Measurements from ENCODE around the gene CD160.
"Not testable (repeated sequence)": the region's sequence is repeated elsewhere in the genome, so short reads cannot be mapped to it uniquely, and the experiment has no call there.

CD160 gene

GRCh38 chr1:145719230-145720079, at the start of gene CD160:
TSS of gene CD160 (plus strand) at chr1:145719499. CDS start at chr1:145728328, 8,829 bp downstream.
- Mint-ChIP-seq H3K9me3 (no peaks in the 10 kb centered on the region), H3K4me1 (ENCODE audit: low read depth) (peaks cover 30% of the 10 kb centered on the region)

DNA sequence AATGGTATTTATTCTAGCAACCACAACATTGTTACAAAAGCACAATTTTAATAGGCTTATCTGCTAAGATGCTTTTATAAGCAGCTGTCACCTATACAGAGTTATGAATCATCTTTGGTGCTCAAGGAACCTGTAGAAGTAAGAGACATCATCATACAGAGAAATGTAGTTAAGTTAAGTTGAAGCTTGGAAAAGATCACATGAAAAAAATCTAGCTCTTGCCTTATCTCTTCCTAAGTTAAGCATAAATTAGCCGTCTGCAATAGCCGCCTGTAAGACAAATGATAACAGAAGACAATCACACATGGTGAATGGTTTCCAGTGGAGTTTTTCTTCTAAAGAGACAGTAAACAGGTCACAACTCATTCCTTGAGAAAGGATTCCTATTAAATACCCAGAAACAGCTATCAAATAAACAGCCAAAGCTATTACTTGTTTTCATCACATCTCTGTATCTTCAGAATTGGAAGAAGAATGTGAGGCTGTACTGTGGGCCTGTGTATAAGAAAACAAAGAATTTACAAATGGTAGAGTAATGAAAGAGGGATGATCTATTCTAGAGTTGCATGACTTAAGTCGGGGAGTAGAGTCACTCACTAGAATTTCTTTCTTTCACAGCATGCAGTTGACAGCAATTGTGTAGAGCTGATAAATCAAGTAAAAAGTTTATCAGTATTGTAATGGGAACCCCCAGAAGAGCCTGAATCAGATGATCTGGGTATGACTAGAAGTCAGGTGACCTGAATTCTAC, 48.1 kb upstream of the CD160 start:
- not testable (repeated sequence) for DNase-seq, H3K27me3 Mint-ChIP-seq, H3K9me3 Mint-ChIP-seq, H3K4me3 Mint-ChIP-seq
- Mint-ChIP-seq H3K36me3 (ENCODE audit: low read depth) (peaks cover 25% of the 10 kb centered on the region), H3K4me1 (ENCODE audit: low read depth) (peaks cover 19% of the 10 kb centered on the region), H3K27ac (peak overlapping the region; percentile 88)

More at GRCh38 chr1:145719230-145720079, at the start of gene CD160:
- peak within 1 kb of the TSS; percentile 69 for H3K4me3 Mint-ChIP-seq
- H3K36me3 Mint-ChIP-seq (ENCODE audit: low read depth), result no peaks in the 10 kb centered on the region
- no peak for DNase-seq
- H3K27me3 Mint-ChIP-seq, result peaks cover 23% of the 10 kb centered on the region
- H3K27ac Mint-ChIP-seq, result no peak within 1 kb of the TSS

DNA sequence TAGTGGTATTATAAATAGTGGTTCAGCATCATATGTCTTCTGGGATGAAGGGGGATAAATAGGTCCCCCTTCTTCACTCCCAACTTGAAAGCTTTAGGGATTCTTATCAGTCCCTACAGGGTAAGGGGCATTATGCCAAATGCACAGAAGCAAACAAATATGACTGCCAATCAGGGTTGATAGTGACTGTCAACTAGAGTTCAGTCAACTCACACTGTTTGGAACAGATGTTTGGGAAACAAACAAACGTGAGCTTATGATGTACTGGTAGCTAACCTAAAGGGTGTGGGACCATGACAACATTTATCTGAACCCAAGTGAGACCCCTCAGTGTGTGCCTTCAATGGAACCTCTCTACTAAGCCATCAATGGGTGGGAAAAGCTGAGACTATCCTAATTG, 46.1 kb upstream of the CD160 start:
- not testable (repeated sequence) for H3K4me3 Mint-ChIP-seq, DNase-seq, H3K9me3 Mint-ChIP-seq, H3K27me3 Mint-ChIP-seq, H3K27ac Mint-ChIP-seq
- H3K36me3 Mint-ChIP-seq (ENCODE audit: low read depth), result peaks cover 15% of the 10 kb centered on the region
- H3K4me1 Mint-ChIP-seq (ENCODE audit: low read depth), result peaks cover 20% of the 10 kb centered on the region

DNA sequence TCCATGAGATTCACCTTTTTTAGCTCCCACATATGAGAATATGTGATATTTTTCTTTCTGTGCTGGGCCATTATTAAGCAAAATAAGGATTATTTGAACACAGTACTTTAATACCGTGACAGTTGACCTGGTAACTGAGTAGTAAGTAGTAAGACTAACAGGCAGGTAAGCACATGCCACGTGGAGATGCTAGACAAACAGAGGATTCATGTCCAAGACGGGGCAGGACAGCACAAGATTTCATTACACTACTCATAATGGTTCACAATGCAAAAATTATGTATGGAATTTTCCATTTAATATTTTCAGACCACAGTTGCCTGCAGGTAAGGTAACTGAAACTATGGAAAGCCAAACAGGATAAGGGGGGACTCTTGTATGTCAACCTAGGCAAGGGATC, 34.4 kb upstream of the CD160 start:
- H3K27ac Mint-ChIP-seq; H3K4me3 Mint-ChIP-seq; H3K36me3 Mint-ChIP-seq (ENCODE audit: low read depth); DNase-seq; H3K9me3 Mint-ChIP-seq; H3K27me3 Mint-ChIP-seq: not testable (repeated sequence)
- H3K4me1 Mint-ChIP-seq (ENCODE audit: low read depth), result peaks cover 13% of the 10 kb centered on the region

GRCh38 chr1:145686078-145686477, 33.2 kb upstream of the CD160 start:
- not testable (repeated sequence) for H3K9me3 Mint-ChIP-seq; H3K36me3 Mint-ChIP-seq (ENCODE audit: low read depth); H3K27ac Mint-ChIP-seq; H3K4me3 Mint-ChIP-seq; DNase-seq; H3K27me3 Mint-ChIP-seq
- H3K4me1 Mint-ChIP-seq (ENCODE audit: low read depth), result peaks cover 25% of the 10 kb centered on the region

DNA sequence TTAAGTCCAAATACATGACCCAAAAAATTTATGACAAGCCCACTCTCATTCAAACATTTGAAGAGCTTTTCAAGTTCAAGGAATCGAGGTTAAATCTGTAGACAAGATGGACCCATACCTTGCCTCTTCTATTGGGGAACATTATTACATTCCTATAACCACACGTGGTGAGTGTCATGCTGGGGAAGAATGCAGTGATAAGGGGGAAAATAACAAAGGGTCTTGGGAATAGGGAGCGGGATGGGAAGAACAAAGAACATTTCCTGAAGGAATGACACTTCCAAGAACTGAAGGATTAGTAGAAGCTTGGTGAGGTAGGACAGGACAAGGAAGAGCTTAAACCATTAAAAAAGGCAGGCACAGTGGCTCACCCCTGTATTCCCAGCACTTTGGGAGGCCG, 31.0 kb upstream of the CD160 start:
- DNase-seq, result no peak
- H3K36me3 Mint-ChIP-seq (ENCODE audit: low read depth), result peaks cover 4% of the 10 kb centered on the region
- H3K4me3 Mint-ChIP-seq, result no peak overlapping the region
- no peaks in the 10 kb centered on the region for H3K9me3 Mint-ChIP-seq
- peaks cover 25% of the 10 kb centered on the region for H3K4me1 Mint-ChIP-seq (ENCODE audit: low read depth)
- H3K27ac Mint-ChIP-seq, result no peak overlapping the region
- H3K27me3 Mint-ChIP-seq, result no peaks in the 10 kb centered on the region

GRCh38 chr1:145688924-145689323, 30.4 kb upstream of the CD160 start:
- peaks cover 4% of the 10 kb centered on the region for H3K36me3 Mint-ChIP-seq (ENCODE audit: low read depth)
- H3K9me3 Mint-ChIP-seq, result no peaks in the 10 kb centered on the region

GRCh38 chr1:145689922-145690321, 29.4 kb upstream of the CD160 start:
- Mint-ChIP-seq H3K27me3 (no peaks in the 10 kb centered on the region), H3K4me1 (ENCODE audit: low read depth) (peaks cover 25% of the 10 kb centered on the region), H3K36me3 (ENCODE audit: low read depth) (peaks cover 4% of the 10 kb centered on the region), H3K27ac (no peak overlapping the region), H3K9me3 (no peaks in the 10 kb centered on the region), H3K4me3 (no peak overlapping the region)
- no peak for DNase-seq

More at GRCh38 chr1:145688924-145689323, 30.4 kb upstream of the CD160 start:
- Mint-ChIP-seq H3K27ac (no peak overlapping the region), H3K4me1 (ENCODE audit: low read depth) (peaks cover 25% of the 10 kb centered on the region), H3K4me3 (no peak overlapping the region), H3K27me3 (no peaks in the 10 kb centered on the region)
- no peak for DNase-seq

DNA sequence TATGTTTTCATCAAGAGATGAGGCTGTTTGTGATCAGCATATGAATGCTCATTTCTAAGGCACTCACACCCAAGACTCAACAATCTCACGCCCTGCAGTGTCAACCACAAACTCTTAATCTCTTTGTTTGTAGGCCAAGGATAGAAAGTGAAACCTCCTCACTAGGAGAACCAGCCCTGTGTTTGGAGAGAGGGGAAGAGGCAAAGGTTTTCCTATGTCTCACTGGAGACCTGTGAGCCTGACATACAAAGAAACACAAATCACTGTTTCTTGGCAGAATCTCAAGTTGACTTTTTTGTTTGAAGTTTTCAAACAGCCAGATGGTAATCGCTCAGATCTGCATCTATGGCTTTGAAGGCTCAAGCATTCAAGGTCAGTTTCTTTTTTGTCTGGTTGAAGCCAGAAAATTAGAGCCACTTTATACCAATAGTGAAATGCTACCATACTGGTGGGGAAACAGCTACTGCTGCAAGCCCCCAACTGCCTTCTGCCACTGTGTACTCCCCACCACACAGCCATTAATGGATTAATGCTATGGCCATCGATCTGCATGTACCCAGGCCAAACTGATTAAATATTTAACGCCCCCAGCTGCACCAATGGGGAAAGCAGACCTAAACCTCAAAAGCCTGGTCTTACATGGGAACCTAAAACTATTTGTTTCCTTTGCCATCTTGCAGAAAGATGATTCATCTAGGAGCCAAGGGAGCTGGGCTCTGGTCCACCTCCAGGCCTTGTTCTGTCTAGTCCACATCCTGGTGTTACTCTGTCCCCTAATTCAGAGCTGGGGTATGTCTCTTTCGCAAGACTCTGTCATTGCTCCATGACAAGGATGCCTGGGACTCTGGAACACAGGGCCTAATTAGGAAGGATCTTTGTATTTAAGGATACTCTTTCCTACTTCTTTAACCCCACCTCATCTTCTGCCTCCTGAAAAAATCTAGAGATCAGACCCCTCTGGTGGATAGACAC, 28.4 kb upstream of the CD160 start:
- DNase-seq, result no peak
- Mint-ChIP-seq H3K9me3 (no peaks in the 10 kb centered on the region), H3K4me1 (ENCODE audit: low read depth) (peaks cover 25% of the 10 kb centered on the region), H3K4me3 (no peak overlapping the region), H3K36me3 (ENCODE audit: low read depth) (peaks cover 4% of the 10 kb centered on the region), H3K27me3 (no peaks in the 10 kb centered on the region), H3K27ac (peak overlapping the region; percentile 1)

GRCh38 chr1:145692785-145693443, 26.4 kb upstream of the CD160 start:
- no peaks in the 10 kb centered on the region for H3K36me3 Mint-ChIP-seq (ENCODE audit: low read depth)
- no peaks in the 10 kb centered on the region for H3K27me3 Mint-ChIP-seq
- no peak for DNase-seq
- H3K4me1 Mint-ChIP-seq (ENCODE audit: low read depth), result peaks cover 25% of the 10 kb centered on the region
- H3K9me3 Mint-ChIP-seq, result no peaks in the 10 kb centered on the region
- no peak overlapping the region for H3K27ac Mint-ChIP-seq
- H3K4me3 Mint-ChIP-seq, result no peak overlapping the region

DNA sequence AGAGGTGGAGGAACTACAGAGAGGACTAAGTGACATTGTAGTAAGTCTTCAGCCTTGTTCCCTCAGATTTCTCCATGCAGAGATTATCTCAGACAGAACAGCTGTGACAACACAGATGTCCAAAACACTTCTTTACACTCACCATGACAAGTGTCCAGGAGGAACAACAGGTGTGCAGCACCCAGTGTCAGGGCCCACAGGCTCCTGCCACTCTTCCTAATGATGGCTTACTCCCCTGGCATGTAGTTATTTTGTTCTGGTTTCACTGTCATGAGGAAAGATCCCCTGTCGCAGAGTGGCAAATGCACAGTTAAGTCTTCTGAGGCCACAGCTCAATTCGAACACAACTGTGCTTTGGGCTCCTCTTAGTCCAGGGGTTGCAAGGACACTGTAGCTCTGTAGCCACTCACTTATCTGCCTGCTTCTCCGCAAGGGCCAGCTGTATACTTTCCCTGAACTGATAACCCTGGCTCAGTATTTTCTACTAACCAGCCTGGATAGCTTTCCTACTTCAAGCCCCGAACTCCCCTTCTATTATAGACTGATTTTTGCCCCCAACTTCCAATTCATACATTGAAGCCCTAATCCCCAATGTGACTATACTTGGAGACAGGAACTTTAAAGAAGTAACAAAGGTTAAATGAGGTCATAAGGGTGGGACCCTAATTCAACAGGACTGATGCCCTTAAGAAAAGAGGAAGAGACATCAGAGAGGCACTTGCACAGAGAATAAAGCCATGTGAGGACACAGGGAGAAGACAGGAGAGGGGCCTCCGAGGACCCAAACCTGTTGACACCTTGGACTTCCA, 23.3 kb upstream of the CD160 start:
- H3K27ac Mint-ChIP-seq, result no peak overlapping the region
- peaks cover under 1% of the 10 kb centered on the region for H3K4me1 Mint-ChIP-seq (ENCODE audit: low read depth)
- DNase-seq, result no peak
- H3K4me3 Mint-ChIP-seq, result no peak overlapping the region
- no peaks in the 10 kb centered on the region for H3K36me3 Mint-ChIP-seq (ENCODE audit: low read depth)
- H3K9me3 Mint-ChIP-seq, result no peaks in the 10 kb centered on the region
- no peaks in the 10 kb centered on the region for H3K27me3 Mint-ChIP-seq

- DNase-seq, result no peak
- Mint-ChIP-seq H3K36me3 (ENCODE audit: low read depth) (no peaks in the 10 kb centered on the region), H3K27ac (no peak overlapping the region), H3K4me1 (ENCODE audit: low read depth) (no peaks in the 10 kb centered on the region), H3K4me3 (no peak overlapping the region), H3K27me3 (no peaks in the 10 kb centered on the region), H3K9me3 (no peaks in the 10 kb centered on the region)
Observed at GRCh38 chr1:145696630-145696960, 22.7 kb upstream of the CD160 start.

DNA sequence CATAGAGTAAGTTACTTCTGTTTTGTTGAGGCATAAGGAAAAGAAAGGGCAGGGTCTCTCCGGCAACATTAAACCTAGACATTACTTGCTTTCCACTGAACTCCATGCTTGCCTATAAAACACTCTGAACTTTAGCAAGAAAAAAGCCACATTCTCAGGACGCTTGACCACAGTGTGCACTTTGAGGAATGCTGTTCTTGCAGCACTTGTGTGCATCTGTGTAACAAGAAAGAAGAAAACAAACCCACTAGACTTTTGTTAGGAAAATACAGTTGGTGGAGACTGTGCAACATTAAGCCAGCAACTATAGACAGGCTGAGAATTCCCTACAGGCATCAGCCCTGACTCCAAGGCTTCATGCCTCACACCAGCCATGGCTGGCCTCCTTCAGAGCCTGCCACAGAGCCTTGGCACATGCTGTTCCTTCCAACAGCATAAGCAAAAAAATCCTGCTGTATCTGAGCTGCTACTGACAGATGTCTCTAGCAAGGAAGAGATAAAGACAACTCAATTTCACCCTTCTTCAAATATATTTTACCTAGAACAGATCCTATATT, 17.9 kb upstream of the CD160 start:
- Mint-ChIP-seq H3K4me3 (no peak overlapping the region), H3K27ac (no peak overlapping the region), H3K36me3 (ENCODE audit: low read depth) (no peaks in the 10 kb centered on the region), H3K27me3 (no peaks in the 10 kb centered on the region), H3K4me1 (ENCODE audit: low read depth) (no peaks in the 10 kb centered on the region), H3K9me3 (no peaks in the 10 kb centered on the region)
- DNase-seq, result no peak
